B cell (primary cell): ENCODE results near the gene KMT2C. TPM values are rescaled to one million over a fixed set of nuclear protein-coding genes. Genes with fewer than 3 reads are reported as not detected.

Experiments
- ATAC-seq: fragments of 200-7000 bp; cut with Tn5 transposase; one replicate; pipeline ENCODE4 v1.10.0; 2021; ENCODE audit warnings: low read depth, mild to moderate bottlenecking, moderate number of reproducible peaks, moderate library complexity
- CTCF ChIA-PET: fragments of 350-600 bp; sonication (Branson Sonifier 250); formaldehyde crosslinking; loops from one replicate; lab custom pipeline; 2021; ENCODE audit warnings: antibody characterized with exemption, inconsistent platforms; lab: Charles Lee
- POLR2A ChIA-PET: fragments of 350-600 bp; sonication (Branson Sonifier 250); formaldehyde crosslinking; loops from one replicate; lab custom pipeline; 2021; ENCODE audit warnings: antibody characterized with exemption; lab: Charles Lee
- DNase-seq: peaks from one replicate; pipeline ENCODE4 v3.0.0; 2013
- H2AFZ ChIP-seq: 2 replicates; pipeline ENCODE4 v1.6.1; 2012; ENCODE audit warnings: mild to moderate bottlenecking, low read depth, low read length; ENCODE audit not compliant: insufficient read depth, poor library complexity, severe bottlenecking
- H3K27ac ChIP-seq, 2 donors: 1 replicate in 1 of 2; 2 replicates in 1 of 2; pipeline ENCODE4 v1.5.1; 2012 to 2013; ENCODE audit warnings: low read length in 2 of 2, mild to moderate bottlenecking in 2 of 2, moderate library complexity in 1 of 2
- H3K27me3 ChIP-seq, 4 experiments: fragments of 200-600 bp in 1 of 4; sonication (generic) in 1 of 4; replicated peaks in 1 of 4; 1 replicate in 2 of 4; 2 replicates in 2 of 4; pipeline versions ENCODE4 v1.6.1 to v1.7.0; 2013 to 2016; ENCODE audit warnings: low read length in 3 of 4, mild to moderate bottlenecking in 2 of 4, mixed read lengths in 1 of 4, moderate library complexity in 1 of 4; ENCODE audit not compliant: insufficient read depth in 4 of 4, control insufficient read depth in 3 of 4; ENCODE audit errors: control extremely low read depth in 1 of 4
- H3K36me3 ChIP-seq, 2 experiments: replicated peaks in 1 of 2; 1 replicate in 1 of 2; 2 replicates in 1 of 2; pipeline versions ENCODE4 v1.6.1 to v1.7.1; 2013; ENCODE audit warnings: low read length in 1 of 2; ENCODE audit not compliant: insufficient read depth in 2 of 2, control insufficient read depth in 1 of 2; ENCODE audit errors: control extremely low read depth in 1 of 2, extremely low read depth in 1 of 2
- H3K4me1 ChIP-seq, 2 donors: fragments of 200-600 bp in 1 of 2; sonication (generic) in 1 of 2; 1 replicate in 1 of 2; 2 replicates in 1 of 2; pipeline versions ENCODE4 v1.5.1 to v1.6.1; 2013 to 2017; ENCODE audit warnings: low read length in 2 of 2; ENCODE audit not compliant: control insufficient read depth in 2 of 2, insufficient read depth in 2 of 2
- H3K4me2 ChIP-seq: replicated peaks from 2 replicates; pipeline ENCODE3; 2012; ENCODE audit warnings: mild to moderate bottlenecking, low read depth, low read length; ENCODE audit not compliant: poor library complexity, severe bottlenecking
- H3K4me3 ChIP-seq, 5 experiments: fragments of 200-600 bp in 1 of 5; sonication (generic) in 1 of 5; 1 replicate in 3 of 5; 2 replicates in 2 of 5; pipeline versions ENCODE4 v1.5.1 to v1.7.0; 2011 to 2016; ENCODE audit warnings: low read length in 4 of 5, mild to moderate bottlenecking in 4 of 5, low read depth in 2 of 5, control low read depth in 1 of 5, moderate library complexity in 1 of 5; ENCODE audit not compliant: insufficient read depth in 1 of 5; ENCODE audit errors: control extremely low read depth in 1 of 5, extremely low read depth in 1 of 5
- H3K79me2 ChIP-seq: fragments of 200-600 bp; sonication (generic); one replicate; pipeline ENCODE4 v1.6.0; 2016; ENCODE audit warnings: low read length; ENCODE audit not compliant: control insufficient read depth, insufficient read depth
- H3K9ac ChIP-seq: fragments of 200-600 bp; sonication (generic); 2 replicates; pipeline ENCODE4 v1.6.1; 2017; ENCODE audit warnings: mild to moderate bottlenecking, low read length, moderate library complexity
- H3K9me3 ChIP-seq, 3 donors: one replicate each; pipeline versions ENCODE4 v1.6.1 to v1.7.1; 2013; ENCODE audit warnings: low read length in 2 of 3; ENCODE audit not compliant: control insufficient read depth in 2 of 3, insufficient read depth in 1 of 3; ENCODE audit errors: control extremely low read depth in 1 of 3
- H4K20me1 ChIP-seq: 2 replicates; pipeline ENCODE4 v1.6.0; 2012; ENCODE audit warnings: mild to moderate bottlenecking, low read length; ENCODE audit not compliant: insufficient read depth, control insufficient read depth, poor library complexity, severe bottlenecking
- H3K27ac Mint-ChIP-seq: one replicate; pipeline ENCODE4 v1.8.0; 2021; ENCODE audit warnings: mixed read lengths
- H3K27me3 Mint-ChIP-seq: one replicate; pipeline ENCODE4 v1.8.0; 2021; ENCODE audit warnings: mixed read lengths
- H3K4me1 Mint-ChIP-seq: one replicate; pipeline ENCODE4 v1.8.0; 2021; ENCODE audit warnings: mixed read lengths
- H3K4me3 Mint-ChIP-seq: one replicate; pipeline ENCODE4 v1.8.0; 2021; ENCODE audit warnings: mixed read lengths
- H3K9me3 Mint-ChIP-seq: one replicate; pipeline ENCODE4 v1.8.0; 2022; ENCODE audit warnings: mixed read lengths; ENCODE audit not compliant: insufficient read depth
- CTCF ChIP-seq: fragments of 200-600 bp; IDR thresholded peaks from one replicate; pipeline ENCODE4 v1.8.0; 2022; ENCODE audit warnings: antibody characterized with exemption, mild to moderate bottlenecking
- EZH2 ChIP-seq: IDR thresholded peaks from 2 replicates; pipeline ENCODE4 v1.6.1; 2012; ENCODE audit warnings: borderline replicate concordance, low read depth, mild to moderate bottlenecking, moderate library complexity, low read length; ENCODE audit not compliant: insufficient read depth, poor library complexity, severe bottlenecking
- WGBS: methylation state at CpG from one replicate; pipeline ENCODE4 v1.1.5; 2013; ENCODE audit warnings: missing lambda C conversion rate; ENCODE audit not compliant: insufficient coverage; 5-methylcytosine and 5-hydroxymethylcytosine counted together
- intact Hi-C: fragments of 100-400 bp; cut with micrococcal nuclease; formaldehyde crosslinking; loops from one replicate; pipeline ENCODE4 v1.10.0; 2022
- polyA plus RNA-seq: library from polyadenylated mRNA; depleted of rRNA; stranded (reverse); fragments of >200 nt; gene quantifications from 2 replicates; pipeline ENCODE4 v1.2.3, GENCODE V29; 2012
- total RNA-seq, 2 donors: library from RNA; stranded (reverse); fragments of 120-200 nt in 1 of 2; gene quantifications; 1 replicate in 1 of 2; 2 replicates in 1 of 2; pipeline versions ENCODE4 v1.2.3 to v1.2.4, GENCODE V29; 2013 to 2022

The KMT2C gene
- total and polyA plus RNA-seq, 2 donors (not counting 1 experiment from before 2014, with no cell fraction given), result 14.9 to 171 TPM

DNA sequence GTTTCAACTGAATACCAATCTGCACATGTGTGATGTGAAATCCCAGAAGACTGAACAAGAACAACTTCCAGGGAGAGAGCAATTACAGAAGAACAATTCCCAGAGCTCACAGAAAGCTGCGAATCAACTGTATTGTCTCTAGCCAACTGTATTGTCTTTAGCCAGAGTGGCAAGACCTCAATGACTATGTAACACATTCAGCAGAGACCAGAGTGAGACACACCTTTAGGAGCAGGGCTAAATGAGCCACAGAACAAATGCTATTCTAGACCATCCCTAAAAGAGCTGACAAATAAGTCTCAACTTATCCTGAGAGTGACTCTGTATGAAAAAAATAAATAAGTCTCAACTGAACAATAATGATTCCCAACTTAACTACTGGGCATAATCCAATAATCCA, 72.0 kb downstream of the KMT2C start:
- no peak for ATAC-seq
- no peak overlapping the region for H3K27ac ChIP-seq
- H4K20me1 ChIP-seq, result peaks cover 77% of the 10 kb centered on the region
- H3K4me1 ChIP-seq, result peaks cover 7 to 8% of the 10 kb centered on the region in 2 donors
- H3K9me3 ChIP-seq, result peaks cover 0 to 10% (median 0%) of the 10 kb centered on the region in 3 donors
- POLR2A ChIA-PET, result no interaction called here
- no peak for TF ChIP-seq EZH2
- no peak for TF ChIP-seq CTCF
- no peak overlapping the region for H2AFZ ChIP-seq
- CTCF ChIA-PET, result no interaction called here
- WGBS, result 100% methylated on average over 1 of the region's 1 CpG
- Mint-ChIP-seq H3K9me3 (no peaks in the 10 kb centered on the region), H3K4me3 (no peak overlapping the region), H3K4me1 (peaks cover 48% of the 10 kb centered on the region), H3K27me3 (no peaks in the 10 kb centered on the region), H3K27ac (no peak overlapping the region)
- intact Hi-C loops, result no loop called here
- H3K79me2 ChIP-seq, result peaks cover 97% of the 10 kb centered on the region
- H3K4me2 ChIP-seq, result no peak overlapping the region
- no peak overlapping the region for H3K4me3 ChIP-seq
- H3K36me3 ChIP-seq, result no peaks in the 10 kb centered on the region
- no peaks in the 10 kb centered on the region for H3K27me3 ChIP-seq
- no peak for DNase-seq
- no peak overlapping the region for H3K9ac ChIP-seq

- H3K9me3 ChIP-seq, result peaks cover 0 to 9% (median 0%) of the 10 kb centered on the region in 3 donors
- no peak overlapping the region for H3K4me3 Mint-ChIP-seq
- no peak overlapping the region for H3K9ac ChIP-seq
- no peak for ATAC-seq
- H3K36me3 ChIP-seq, result no peaks in the 10 kb centered on the region
- peaks cover 7 to 8% of the 10 kb centered on the region in 2 donors for H3K4me1 ChIP-seq
- H4K20me1 ChIP-seq, result peaks cover 68% of the 10 kb centered on the region
- TF ChIP-seq CTCF, result no peak
- no peak for TF ChIP-seq EZH2
- H3K79me2 ChIP-seq, result peaks cover 94% of the 10 kb centered on the region
- H3K27me3 ChIP-seq, result no peaks in the 10 kb centered on the region
- H3K4me3 ChIP-seq, result no peak overlapping the region
- peaks cover 47% of the 10 kb centered on the region for H3K4me1 Mint-ChIP-seq
- POLR2A ChIA-PET, result no interaction called here
- H3K27ac Mint-ChIP-seq, result no peak overlapping the region
- H3K27me3 Mint-ChIP-seq, result no peaks in the 10 kb centered on the region
- intact Hi-C loops, result no loop called here
- H3K4me2 ChIP-seq, result no peak overlapping the region
- CTCF ChIA-PET, result interaction anchor here (0.6 kb wide), 1 partner anchor 26 kb away, joined by 3 read pairs; no protein-coding TSS in a partner anchor
- no peak for DNase-seq
- H3K27ac ChIP-seq, result no peak overlapping the region
- H3K9me3 Mint-ChIP-seq, result no peaks in the 10 kb centered on the region
- H2AFZ ChIP-seq, result no peak overlapping the region
- WGBS, result 90% methylated on average over 2 of the region's 6 CpGs
Measured at GRCh38 chr7:152362128-152362926, 73.5 kb downstream of the KMT2C start.
